H1 (cell line): Measurements from ENCODE around the gene FAHD1. TPM values are rescaled to one million over a fixed set of nuclear protein-coding genes. Genes with fewer than 3 reads are reported as not detected.

Experiments
- CHD2 ChIP-seq: IDR thresholded peaks from 2 replicates; pipeline ENCODE4 v1.6.1; 2012; ENCODE audit warnings: low read length, improper control_type of control experiment
- EP300 ChIP-seq, 2 experiments: IDR thresholded peaks; 1 replicate in 1 of 2; 2 replicates in 1 of 2; pipeline ENCODE4 v1.6.1; 2011 to 2012; ENCODE audit warnings: low read depth in 2 of 2, low read length in 2 of 2, mild to moderate bottlenecking in 2 of 2, borderline replicate concordance in 1 of 2, inconsistent platforms in 1 of 2, moderate library complexity in 1 of 2
- GABPA ChIP-seq: IDR thresholded peaks from 2 replicates; pipeline ENCODE4 v1.6.1; 2011; ENCODE audit warnings: mild to moderate bottlenecking, low read length, moderate library complexity, borderline replicate concordance; ENCODE audit not compliant: insufficient read depth
- HDAC6 ChIP-seq: IDR thresholded peaks from one replicate; pipeline ENCODE4 v1.7.1; 2012; ENCODE audit warnings: low read depth, mild to moderate bottlenecking, inconsistent platforms, low read length, moderate library complexity
- MAFK ChIP-seq: IDR thresholded peaks from 2 replicates; pipeline ENCODE4 v1.6.1; 2012; ENCODE audit warnings: low read depth, mild to moderate bottlenecking, improper control_type of control experiment, low read length
- NANOG ChIP-seq: IDR thresholded peaks from 2 replicates; pipeline ENCODE4 v1.6.1; 2011; ENCODE audit warnings: low read length, low read depth, mild to moderate bottlenecking, inconsistent platforms; ENCODE audit not compliant: insufficient read depth, poor library complexity, severe bottlenecking
- RAD21 ChIP-seq, 2 experiments: IDR thresholded peaks in 1 of 2; conservative IDR thresholded peaks in 1 of 2; 2 replicates each; pipeline ENCODE4 v1.6.1; 2011; ENCODE audit warnings: low read depth in 2 of 2, low read length in 2 of 2, improper control_type of control experiment in 1 of 2, inconsistent platforms in 1 of 2, mild to moderate bottlenecking in 1 of 2, moderate library complexity in 1 of 2
- SP2 ChIP-seq: IDR thresholded peaks from 2 replicates; pipeline ENCODE4 v1.6.1; 2012; ENCODE audit warnings: mild to moderate bottlenecking, low read length, inconsistent platforms
- TBP ChIP-seq: IDR thresholded peaks from 2 replicates; pipeline ENCODE4 v1.6.1; 2011; ENCODE audit warnings: low read depth, low read length, improper control_type of control experiment
- polyA plus RNA-seq, 7 experiments: library from polyadenylated mRNA; depleted of rRNA in 3 of 7; stranded (reverse) in 5 of 7; unstranded in 2 of 7; fragments of >200 nt in 5 of 7; fragments of 200-250 nt in 2 of 7; gene quantifications; 1 replicate in 5 of 7; 2 replicates in 1 of 7; 4 replicates in 1 of 7; pipeline versions ENCODE4 v1.2.1 to v1.2.3, GENCODE V29; 2011 to 2013; ENCODE audit warnings: missing spikeins in 2 of 7, mixed read lengths in 2 of 7
- total RNA-seq: library from RNA; stranded (reverse); fragmentation: NEBNext Ultra II Directional; extraction: Animal tissue kit (Norgen Biotek cat#: 25700); gene quantifications from 2 replicates; pipeline ENCODE4 v1.2.1, GENCODE V29; 2021
- TF ChIP-seq, protein P1 (sequence below): IDR thresholded peaks from 2 replicates; pipeline ENCODE4 v1.6.1; 2012; ENCODE audit warnings: low read length, inconsistent platforms
- TF ChIP-seq, protein P2 (sequence below): IDR thresholded peaks from 2 replicates; pipeline ENCODE4 v1.6.1; 2012; ENCODE audit warnings: inconsistent platforms

FAHD1 gene
- total and polyA plus RNA-seq, 2 of the 8 experiments (the other 6 are each of a cell fraction or from before 2014, with no cell fraction given), result 20.4 to 31.9 TPM

DNA sequence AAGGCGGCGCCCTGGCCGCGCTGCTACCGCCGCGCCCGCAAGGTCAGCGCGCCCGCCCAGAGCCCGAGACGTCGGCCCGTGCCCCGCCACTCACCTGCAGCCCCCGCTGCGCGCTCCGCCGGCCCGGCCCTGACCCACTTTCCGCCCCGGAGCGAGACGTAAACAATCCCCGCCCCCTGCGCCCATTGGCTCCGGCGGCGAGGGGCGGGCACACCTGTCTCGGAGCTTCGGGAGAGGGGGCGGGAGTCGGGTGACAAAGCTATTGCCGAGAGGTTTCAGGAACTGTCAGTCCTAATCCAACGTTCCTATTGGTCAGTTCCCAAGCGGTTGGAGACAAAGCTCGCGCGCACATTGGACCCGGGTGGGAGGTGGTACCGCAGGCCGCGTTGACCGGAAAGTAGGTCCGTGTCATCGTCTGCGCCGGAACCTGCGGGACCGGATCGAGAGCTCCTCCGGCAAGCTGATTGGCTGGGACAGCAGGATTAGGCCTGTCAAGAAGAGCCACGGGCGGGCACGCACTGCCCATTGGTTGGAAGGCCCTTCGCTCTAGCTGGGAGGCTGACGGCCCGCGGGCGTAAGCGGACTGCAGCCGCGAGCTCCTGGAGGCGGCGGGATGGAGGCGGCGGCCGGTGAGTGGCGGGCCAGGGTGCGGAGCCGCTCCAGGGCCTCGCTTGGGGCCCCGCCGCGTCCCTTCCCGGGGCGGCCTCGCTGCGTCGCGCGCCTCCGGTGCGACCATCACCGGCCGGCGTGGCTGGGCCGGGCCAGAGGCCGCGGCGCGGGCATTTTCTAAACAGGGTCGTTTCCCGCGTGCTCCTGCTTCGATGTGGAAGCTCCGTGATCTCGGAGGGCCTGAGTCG is 44.4 kb upstream of the FAHD1 start, which contains the start of the genes NUBP2 and SPSB3 (continued):
- TF ChIP-seq SP2 (peak; percentile 83), CHD2 (peak; percentile 88), MAFK (no peak), HDAC6 (no peak), RAD21 (IDR thresholded peaks at IDR 0.05 in 1 of 2, conservative IDR thresholded peaks at IDR 0.05 in 1 of 2; ENCODE audit: low read depth in 2 of 2, low read length in 2 of 2) (no peak), GABPA (peak; percentile 92), TBP (no peak), NANOG (peak; percentile 17), EP300 (IDR thresholded peaks at IDR 0.05; ENCODE audit: borderline replicate concordance in 1 of 2, low read depth in 2 of 2, low read length in 2 of 2) (peak in 1 of 2 experiments; percentile 3; a peak in 1 of 3 replicates)
- TF ChIP-seq, protein P1, sequence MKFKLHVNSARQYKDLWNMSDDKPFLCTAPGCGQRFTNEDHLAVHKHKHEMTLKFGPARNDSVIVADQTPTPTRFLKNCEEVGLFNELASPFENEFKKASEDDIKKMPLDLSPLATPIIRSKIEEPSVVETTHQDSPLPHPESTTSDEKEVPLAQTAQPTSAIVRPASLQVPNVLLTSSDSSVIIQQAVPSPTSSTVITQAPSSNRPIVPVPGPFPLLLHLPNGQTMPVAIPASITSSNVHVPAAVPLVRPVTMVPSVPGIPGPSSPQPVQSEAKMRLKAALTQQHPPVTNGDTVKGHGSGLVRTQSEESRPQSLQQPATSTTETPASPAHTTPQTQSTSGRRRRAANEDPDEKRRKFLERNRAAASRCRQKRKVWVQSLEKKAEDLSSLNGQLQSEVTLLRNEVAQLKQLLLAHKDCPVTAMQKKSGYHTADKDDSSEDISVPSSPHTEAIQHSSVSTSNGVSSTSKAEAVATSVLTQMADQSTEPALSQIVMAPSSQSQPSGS, result no peak
- TF ChIP-seq, protein P2, sequence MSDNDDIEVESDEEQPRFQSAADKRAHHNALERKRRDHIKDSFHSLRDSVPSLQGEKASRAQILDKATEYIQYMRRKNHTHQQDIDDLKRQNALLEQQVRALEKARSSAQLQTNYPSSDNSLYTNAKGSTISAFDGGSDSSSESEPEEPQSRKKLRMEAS, result peak; percentile 49; the same call in 1 of the 2 replicates
